H1 (cell line): ENCODE measurements around the gene MLNR. TPM values are rescaled to one million over a fixed set of nuclear protein-coding genes. Genes with fewer than 3 reads are reported as not detected.
A peak's percentile ranks its signal among the peaks of the same experiment; 100 is the strongest.

Experiments
- CTCF ChIA-PET: fragments of 300-600 bp; sonication (Branson Sonifier 250); formaldehyde crosslinking; loops from one replicate; lab custom pipeline; 2021; ENCODE audit not compliant: partially characterized antibody; lab: Charles Lee
- POLR2A ChIA-PET: fragments of 300-600 bp; sonication (Branson Sonifier 250); formaldehyde crosslinking; loops from one replicate; lab custom pipeline; 2021; ENCODE audit warnings: inconsistent platforms; ENCODE audit not compliant: partially characterized antibody; lab: Charles Lee
- DNase-seq, 2 experiments: peaks; one replicate each; pipeline versions ENCODE4 v3.0.0 to v3.0.0-alpha.2; 2010 to 2022; ENCODE audit warnings: low spot score in 2 of 2, low read depth in 1 of 2, mixed read lengths in 1 of 2
- FAIRE-seq: peaks from 2 replicates; lab custom pipeline; 2011; peaks lifted over from hg19 to GRCh38; lab: Jason Lieb, UNC
- H2AFZ ChIP-seq: 2 replicates; pipeline ENCODE4 v1.8.1; 2012; ENCODE audit warnings: low read length, inconsistent platforms
- H2AK5ac ChIP-seq: 2 replicates; pipeline ENCODE4 v1.6.1; 2013; ENCODE audit warnings: low read depth, low read length
- H2BK120ac ChIP-seq: replicated peaks from 2 replicates; pipeline ENCODE3; 2013; ENCODE audit warnings: low read depth, low read length, inconsistent platforms
- H2BK12ac ChIP-seq: 2 replicates; pipeline ENCODE4 v1.6.1; 2013; ENCODE audit warnings: low read depth, low read length
- H2BK15ac ChIP-seq: 2 replicates; pipeline ENCODE4 v1.6.1; 2013; ENCODE audit warnings: low read length
- H2BK20ac ChIP-seq: 2 replicates; pipeline ENCODE4 v1.6.1; 2013; ENCODE audit warnings: low read length
- H2BK5ac ChIP-seq: 2 replicates; pipeline ENCODE4 v1.6.1; 2013; ENCODE audit warnings: low read depth, low read length
- H3K14ac ChIP-seq: 2 replicates; pipeline ENCODE4 v1.6.1; 2013; ENCODE audit warnings: inconsistent platforms; ENCODE audit not compliant: insufficient read length
- H3K18ac ChIP-seq: 2 replicates; pipeline ENCODE4 v1.6.1; 2013; ENCODE audit warnings: low read length; ENCODE audit errors: extremely low read depth
- H3K23ac ChIP-seq: 2 replicates; pipeline ENCODE4 v1.6.1; 2013; ENCODE audit warnings: inconsistent platforms; ENCODE audit not compliant: insufficient read length
- H3K23me2 ChIP-seq: 2 replicates; pipeline ENCODE4 v1.6.1; 2013; ENCODE audit warnings: low read depth, low read length
- H3K27ac ChIP-seq: 2 replicates; pipeline ENCODE4 v1.6.1; 2011; ENCODE audit warnings: low read depth, low read length, inconsistent platforms
- H3K27me3 ChIP-seq, 4 experiments: replicated peaks in 1 of 4; 1 replicate in 1 of 4; 2 replicates in 3 of 4; pipeline versions ENCODE4 v1.6.1 to v1.8.1; 2011 to 2013; ENCODE audit warnings: low read length in 3 of 4, mild to moderate bottlenecking in 3 of 4, inconsistent platforms in 2 of 4, mixed read lengths in 2 of 4, moderate library complexity in 1 of 4; ENCODE audit not compliant: control insufficient read depth in 3 of 4, insufficient read depth in 3 of 4; ENCODE audit errors: extremely low read depth in 1 of 4
- H3K36me3 ChIP-seq, 4 experiments: 2 replicates each; pipeline versions ENCODE4 v1.6.1 to v1.8.1; 2011 to 2013; ENCODE audit warnings: mild to moderate bottlenecking in 4 of 4, low read length in 3 of 4, moderate library complexity in 2 of 4, control low read depth in 1 of 4, inconsistent platforms in 1 of 4; ENCODE audit not compliant: insufficient read depth in 4 of 4, control insufficient read depth in 2 of 4
- H3K4ac ChIP-seq: replicated peaks from 2 replicates; pipeline ENCODE3; 2013; ENCODE audit warnings: low read length, low read depth, mixed read lengths, inconsistent platforms; ENCODE audit not compliant: insufficient read length
- H3K4me1 ChIP-seq, 4 experiments: replicated peaks in 1 of 4; 1 replicate in 1 of 4; 2 replicates in 3 of 4; pipeline versions ENCODE4 v1.6.1 to v1.8.1; 2011 to 2013; ENCODE audit warnings: low read length in 3 of 4, inconsistent platforms in 2 of 4, mixed read lengths in 1 of 4; ENCODE audit not compliant: insufficient read depth in 4 of 4, control insufficient read depth in 3 of 4
- H3K4me2 ChIP-seq, 2 experiments: 2 replicates each; pipeline versions ENCODE4 v1.6.1 to v1.8.1; 2011 to 2013; ENCODE audit warnings: low read depth in 2 of 2, low read length in 2 of 2, control low read depth in 1 of 2, inconsistent platforms in 1 of 2, mild to moderate bottlenecking in 1 of 2; ENCODE audit not compliant: insufficient read depth in 1 of 2
- H3K4me3 ChIP-seq, 4 experiments: fragments of 200-600, 300-600 bp in 1 of 4; sonication (generic), shearing (Covaris generic), sonication (Bioruptor Twin) in 1 of 4; 2 replicates each; pipeline versions ENCODE4 v1.5.1 to v1.8.1; 2011 to 2016; ENCODE audit warnings: low read length in 4 of 4, low read depth in 3 of 4, control low read depth in 2 of 4, inconsistent platforms in 2 of 4, mild to moderate bottlenecking in 2 of 4, mixed read lengths in 1 of 4, moderate library complexity in 1 of 4; ENCODE audit not compliant: insufficient read depth in 2 of 4; ENCODE audit errors: extremely low read depth in 1 of 4
- H3K56ac ChIP-seq: replicated peaks from 2 replicates; pipeline ENCODE3; 2013; ENCODE audit warnings: low read depth, mild to moderate bottlenecking, mixed read lengths, low read length, inconsistent platforms; ENCODE audit not compliant: insufficient read length
- H3K79me1 ChIP-seq: 2 replicates; pipeline ENCODE4 v1.6.1; 2013; ENCODE audit warnings: low read depth, low read length, control low read depth
- H3K79me2 ChIP-seq, 2 experiments: 2 replicates each; pipeline versions ENCODE4 v1.6.1 to v1.8.1; 2012 to 2013; ENCODE audit warnings: low read length in 2 of 2, mild to moderate bottlenecking in 2 of 2, inconsistent platforms in 1 of 2; ENCODE audit not compliant: insufficient read depth in 2 of 2, control insufficient read depth in 1 of 2
- H3K9ac ChIP-seq, 4 experiments: replicated peaks in 1 of 4; 1 replicate in 1 of 4; 2 replicates in 3 of 4; pipeline versions ENCODE4 v1.6.1 to v1.8.1; 2011 to 2013; ENCODE audit warnings: low read depth in 3 of 4, low read length in 3 of 4, control low read depth in 2 of 4, mild to moderate bottlenecking in 2 of 4, moderate library complexity in 2 of 4, inconsistent platforms in 1 of 4; ENCODE audit errors: extremely low read depth in 1 of 4
- H3K9me3 ChIP-seq, 2 experiments: 2 replicates each; pipeline versions ENCODE4 v1.6.1 to v1.8.1; 2012 to 2013; ENCODE audit warnings: mild to moderate bottlenecking in 2 of 2, moderate library complexity in 2 of 2, control low read depth in 1 of 2, inconsistent platforms in 1 of 2, low read depth in 1 of 2, low read length in 1 of 2, mixed read lengths in 1 of 2; ENCODE audit not compliant: insufficient read depth in 2 of 2
- H4K20me1 ChIP-seq, 2 experiments: replicated peaks in 1 of 2; 2 replicates each; pipeline versions ENCODE3 to v1.8.1; 2011 to 2013; ENCODE audit warnings: inconsistent platforms in 2 of 2, low read length in 2 of 2, mild to moderate bottlenecking in 1 of 2; ENCODE audit not compliant: insufficient read depth in 2 of 2, control insufficient read depth in 1 of 2
- H4K5ac ChIP-seq: 2 replicates; pipeline ENCODE4 v1.6.1; 2013; ENCODE audit warnings: low read length, low read depth, mixed read lengths, inconsistent platforms; ENCODE audit not compliant: insufficient read length
- H4K8ac ChIP-seq: 2 replicates; pipeline ENCODE4 v1.8.0; 2013; ENCODE audit warnings: mild to moderate bottlenecking, moderate library complexity, low read length, inconsistent platforms; ENCODE audit not compliant: insufficient read depth; ENCODE audit errors: extremely low read depth
- H4K91ac ChIP-seq: replicated peaks from 2 replicates; pipeline ENCODE3; 2013; ENCODE audit warnings: low read length, mixed read lengths, inconsistent platforms; ENCODE audit not compliant: insufficient read length
- CBX5 ChIP-seq: fragments of 300-800, 300-1000 bp; sonication (generic); IDR thresholded peaks from 2 replicates; pipeline ENCODE4 v1.7.1; 2016; ENCODE audit warnings: antibody characterized with exemption, low read length, low read depth
- CHD1 ChIP-seq: IDR thresholded peaks from 2 replicates; pipeline ENCODE4 v1.6.1; 2012; ENCODE audit warnings: low read depth, low read length, improper control_type of control experiment
- CREB1 ChIP-seq: IDR thresholded peaks from 2 replicates; pipeline ENCODE4 v1.6.1; 2012; ENCODE audit warnings: inconsistent platforms
- PHF8 ChIP-seq: fragments of 200-600 bp; sonication (generic); conservative IDR thresholded peaks from 2 replicates; pipeline ENCODE4 v1.7.1; 2012; ENCODE audit warnings: low read depth, mild to moderate bottlenecking, inconsistent platforms, low read length, moderate library complexity
- SIRT6 ChIP-seq: IDR thresholded peaks from one replicate; pipeline ENCODE4 v1.7.1; 2012; ENCODE audit warnings: low read length, inconsistent platforms
- SRF ChIP-seq: IDR thresholded peaks from 2 replicates; pipeline ENCODE4 v1.6.1; 2011; ENCODE audit warnings: mild to moderate bottlenecking, low read depth, low read length, moderate library complexity
- TBP ChIP-seq: IDR thresholded peaks from 2 replicates; pipeline ENCODE4 v1.6.1; 2011; ENCODE audit warnings: low read depth, low read length, improper control_type of control experiment
- WGBS, 2 experiments: shearing (Covaris generic) in 1 of 2; methylation state at CpG; one replicate each; pipeline versions ENCODE4 v1.1.6 to v1.1.7; 2013 to 2015; ENCODE audit warnings: low lambda C conversion rate in 2 of 2, mixed read lengths in 2 of 2, inconsistent platforms in 1 of 2, low coverage in 1 of 2, missing lambda C conversion rate in 1 of 2; ENCODE audit not compliant: insufficient replicate concordance in 2 of 2, insufficient coverage in 1 of 2, insufficient read length in 1 of 2; ENCODE audit errors: extremely low coverage in 1 of 2, missing lambda C conversion rate in 1 of 2; 5-methylcytosine and 5-hydroxymethylcytosine counted together
- polyA plus RNA-seq, 7 experiments: library from polyadenylated mRNA; depleted of rRNA in 3 of 7; stranded (reverse) in 5 of 7; unstranded in 2 of 7; fragments of >200 nt in 5 of 7; fragments of 200-250 nt in 2 of 7; gene quantifications; 1 replicate in 5 of 7; 2 replicates in 1 of 7; 4 replicates in 1 of 7; pipeline versions ENCODE4 v1.2.1 to v1.2.3, GENCODE V29; 2011 to 2013; ENCODE audit warnings: missing spikeins in 2 of 7, mixed read lengths in 2 of 7
- total RNA-seq: library from RNA; stranded (reverse); fragmentation: NEBNext Ultra II Directional; extraction: Animal tissue kit (Norgen Biotek cat#: 25700); gene quantifications from 2 replicates; pipeline ENCODE4 v1.2.1, GENCODE V29; 2021
- TF ChIP-seq, protein P1 (sequence below): IDR thresholded peaks from 2 replicates; pipeline ENCODE4 v1.6.1; 2012; ENCODE audit warnings: inconsistent platforms
- TF ChIP-seq, protein P2 (sequence below): IDR thresholded peaks from 2 replicates; pipeline ENCODE4 v1.6.1; 2012; ENCODE audit warnings: low read length, inconsistent platforms

Gene MLNR
- total and polyA plus RNA-seq, 2 of the 8 experiments (the other 6 are each of a cell fraction or from before 2014, with no cell fraction given), result 0.24 to 0.29 TPM

DNA sequence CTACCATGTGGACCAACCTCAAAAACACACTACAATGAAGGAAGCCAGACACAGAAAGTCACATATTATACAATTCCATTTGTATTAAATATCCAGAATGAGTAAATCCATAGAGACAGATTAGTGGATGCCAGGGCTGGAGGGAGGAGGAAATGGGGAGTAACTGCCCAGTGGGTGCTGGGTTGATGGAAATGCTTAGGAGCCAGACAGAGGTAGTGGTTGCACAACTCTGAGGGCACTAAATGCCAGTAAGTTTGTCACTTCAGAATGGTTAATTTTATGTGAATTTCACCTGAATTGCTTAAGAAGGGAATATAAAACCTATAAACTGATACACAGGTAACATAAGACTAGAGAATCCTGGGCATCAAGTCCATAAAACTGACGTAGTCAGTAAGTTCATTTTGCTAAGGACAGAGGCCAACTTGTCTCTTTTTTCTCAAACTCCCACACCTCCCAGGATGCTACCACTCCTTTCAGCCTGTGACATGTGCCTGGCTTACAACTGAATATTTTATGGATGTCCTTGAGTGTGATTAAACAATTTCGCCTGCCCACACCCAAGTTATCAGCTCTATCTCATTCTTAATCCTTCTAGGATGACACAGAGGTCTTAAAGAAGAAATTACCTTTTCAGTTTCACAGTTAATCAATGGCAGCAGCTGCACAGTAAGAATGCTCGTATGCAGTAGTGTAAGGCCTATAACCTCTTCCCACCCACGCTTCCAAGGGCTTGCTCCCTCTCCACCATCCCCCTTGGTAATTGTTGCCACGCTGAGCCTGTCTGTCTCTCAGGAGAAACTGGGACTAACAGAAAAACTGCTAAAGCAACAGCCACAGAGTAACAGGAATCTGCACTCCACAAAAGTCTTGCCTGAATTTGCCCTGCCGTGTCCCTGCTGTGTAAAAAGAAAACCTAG, 5.9 kb upstream of the MLNR start:
- H2BK5ac ChIP-seq, result no peak overlapping the region
- no peak overlapping the region for H3K4me3 ChIP-seq
- FAIRE-seq (peak; percentile 32), DNase-seq (no peak)
- peaks cover 0 to 1% of the 10 kb centered on the region in 2 experiments for H4K20me1 ChIP-seq
- ChIA-PET CTCF (interaction anchor here (0.8 to 3.5 kb wide), 4 partner anchors 14 to 69 kb away, joined by 3 to 15 read pairs (median 4); no protein-coding TSS in a partner anchor), POLR2A (interaction anchor here (0.8 kb wide), 1 partner anchor 13 kb away, joined by 3 read pairs; no protein-coding TSS in a partner anchor)
- H3K23me2 ChIP-seq, result peaks cover 9% of the 10 kb centered on the region
- no peaks in the 10 kb centered on the region for H3K79me2 ChIP-seq
- no peak overlapping the region for H2AK5ac ChIP-seq
- peaks cover 3 to 11% (median 7%) of the 10 kb centered on the region in 4 experiments; a peak in 6 of 7 replicates for H3K4me1 ChIP-seq
- H4K5ac ChIP-seq, result no peak overlapping the region
- H3K9ac ChIP-seq, result no peak overlapping the region
- H4K91ac ChIP-seq, result no peak overlapping the region
- no peak overlapping the region for H3K56ac ChIP-seq
- no peaks in the 10 kb centered on the region for H3K9me3 ChIP-seq
- H3K14ac ChIP-seq, result no peak overlapping the region
- H2AFZ ChIP-seq, result no peak overlapping the region
- peak overlapping the region; percentile 18; the same call in 1 of the 2 replicates for H2BK12ac ChIP-seq
- 0 out of 2 replicates have a peak overlapping the region, but pooled peaks have one; percentile 17 for H4K8ac ChIP-seq
- H2BK15ac ChIP-seq, result peak overlapping the region; percentile 65; the same call in 1 of the 2 replicates
- H3K36me3 ChIP-seq, result no peaks in the 10 kb centered on the region
- no peak overlapping the region for H3K18ac ChIP-seq
- H2BK20ac ChIP-seq, result peak overlapping the region; percentile 82; the same call in 1 of the 2 replicates
- H3K27me3 ChIP-seq, result peaks cover 19 to 33% (median 31%) of the 10 kb centered on the region in 4 experiments
- 78% methylated on average over 6 of the region's 6 CpGs; no CpG with 5 or more reads in 1 of the 2 experiments for WGBS, 2 experiments
- H3K27ac ChIP-seq, result no peak overlapping the region
- no peak overlapping the region for H2BK120ac ChIP-seq
- no peak overlapping the region for H3K4ac ChIP-seq
- H3K4me2 ChIP-seq, result peak overlapping the region in 1 of 2 experiments; percentile 15; a peak in 1 of 4 replicates
- H3K23ac ChIP-seq, result no peak overlapping the region
- H3K79me1 ChIP-seq, result no peaks in the 10 kb centered on the region
- TF ChIP-seq PHF8 (no peak), CREB1 (no peak), CHD1 (no peak), TBP (no peak), SRF (no peak), SIRT6 (no peak), CBX5 (no peak)
- TF ChIP-seq, protein P1, sequence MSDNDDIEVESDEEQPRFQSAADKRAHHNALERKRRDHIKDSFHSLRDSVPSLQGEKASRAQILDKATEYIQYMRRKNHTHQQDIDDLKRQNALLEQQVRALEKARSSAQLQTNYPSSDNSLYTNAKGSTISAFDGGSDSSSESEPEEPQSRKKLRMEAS, result no peak
- TF ChIP-seq, protein P2, sequence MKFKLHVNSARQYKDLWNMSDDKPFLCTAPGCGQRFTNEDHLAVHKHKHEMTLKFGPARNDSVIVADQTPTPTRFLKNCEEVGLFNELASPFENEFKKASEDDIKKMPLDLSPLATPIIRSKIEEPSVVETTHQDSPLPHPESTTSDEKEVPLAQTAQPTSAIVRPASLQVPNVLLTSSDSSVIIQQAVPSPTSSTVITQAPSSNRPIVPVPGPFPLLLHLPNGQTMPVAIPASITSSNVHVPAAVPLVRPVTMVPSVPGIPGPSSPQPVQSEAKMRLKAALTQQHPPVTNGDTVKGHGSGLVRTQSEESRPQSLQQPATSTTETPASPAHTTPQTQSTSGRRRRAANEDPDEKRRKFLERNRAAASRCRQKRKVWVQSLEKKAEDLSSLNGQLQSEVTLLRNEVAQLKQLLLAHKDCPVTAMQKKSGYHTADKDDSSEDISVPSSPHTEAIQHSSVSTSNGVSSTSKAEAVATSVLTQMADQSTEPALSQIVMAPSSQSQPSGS, result no peak
